GM13977 (cell line): ENCODE results near the gene FTO.

Experiments
- DNase-seq: peaks from one replicate; pipeline ENCODE4 v3.0.0; 2012; ENCODE audit warnings: low spot score
- in situ Hi-C: fragments of 300-500 bp; cut with MboI; formaldehyde crosslinking; loops from one replicate; pipeline ENCODE4 v1.12.0; 2022; ENCODE audit warnings: low sequenced_read_pairs, low pct_unique_long_range_greater_than_20kb, mixed read lengths, inconsistent platforms; ENCODE audit not compliant: unreplicated experiment
- TF ChIP-seq, protein P1 (sequence below): IDR thresholded peaks from 2 replicates; pipeline ENCODE4 v1.5.1; 2012; ENCODE audit warnings: mild to moderate bottlenecking, control low read depth; ENCODE audit not compliant: insufficient read depth; ENCODE audit errors: extremely low read depth, missing control alignments

Gene FTO

GRCh38 chr16:53809088-53809932 lies 105.4 kb downstream of the FTO start:
- in situ Hi-C loops = no loop called here
- TF ChIP-seq, protein P1, sequence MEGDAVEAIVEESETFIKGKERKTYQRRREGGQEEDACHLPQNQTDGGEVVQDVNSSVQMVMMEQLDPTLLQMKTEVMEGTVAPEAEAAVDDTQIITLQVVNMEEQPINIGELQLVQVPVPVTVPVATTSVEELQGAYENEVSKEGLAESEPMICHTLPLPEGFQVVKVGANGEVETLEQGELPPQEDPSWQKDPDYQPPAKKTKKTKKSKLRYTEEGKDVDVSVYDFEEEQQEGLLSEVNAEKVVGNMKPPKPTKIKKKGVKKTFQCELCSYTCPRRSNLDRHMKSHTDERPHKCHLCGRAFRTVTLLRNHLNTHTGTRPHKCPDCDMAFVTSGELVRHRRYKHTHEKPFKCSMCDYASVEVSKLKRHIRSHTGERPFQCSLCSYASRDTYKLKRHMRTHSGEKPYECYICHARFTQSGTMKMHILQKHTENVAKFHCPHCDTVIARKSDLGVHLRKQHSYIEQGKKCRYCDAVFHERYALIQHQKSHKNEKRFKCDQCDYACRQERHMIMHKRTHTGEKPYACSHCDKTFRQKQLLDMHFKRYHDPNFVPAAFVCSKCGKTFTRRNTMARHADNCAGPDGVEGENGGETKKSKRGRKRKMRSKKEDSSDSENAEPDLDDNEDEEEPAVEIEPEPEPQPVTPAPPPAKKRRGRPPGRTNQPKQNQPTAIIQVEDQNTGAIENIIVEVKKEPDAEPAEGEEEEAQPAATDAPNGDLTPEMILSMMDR = no peak
- DNase-seq = no peak

DNA sequence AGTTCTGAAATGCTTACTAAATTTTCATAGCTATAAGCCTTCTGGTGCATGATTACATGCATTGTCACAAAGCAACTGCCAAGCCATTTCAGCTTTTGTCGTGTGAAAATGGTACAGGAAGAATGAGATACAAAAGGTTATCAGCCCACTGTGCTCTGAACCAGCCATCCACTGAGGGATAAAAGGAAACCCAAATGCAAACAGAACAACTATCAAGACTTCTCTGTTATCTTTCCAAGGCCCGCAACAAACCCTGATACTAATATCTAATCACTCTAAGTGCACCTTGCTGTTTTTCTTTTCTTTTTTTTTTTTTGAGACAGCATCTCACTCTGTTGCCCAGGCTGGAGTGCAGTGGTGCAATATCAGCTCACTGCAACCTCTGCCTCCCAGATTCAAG lies 109.0 kb downstream of the FTO start:
- in situ Hi-C loops = no loop called here
- TF ChIP-seq, protein P1 = no peak
- no peak for DNase-seq

- in situ Hi-C loops = no loop called here
- TF ChIP-seq, protein P1 = no peak
- no peak for DNase-seq
These were observed 110.8 kb downstream of the FTO start for GRCh38 chr16:53814801-53815200.

GRCh38 chr16:53816211-53816836 lies 112.4 kb downstream of the FTO start:
- TF ChIP-seq, protein P1 = no peak
- in situ Hi-C loops = no loop called here
- no peak for DNase-seq

- DNase-seq = no peak
- in situ Hi-C loops = no loop called here
- TF ChIP-seq, protein P1 = no peak
These were observed 113.3 kb downstream of the FTO start for GRCh38 chr16:53817117-53817755.

- TF ChIP-seq, protein P1 = no peak
- in situ Hi-C loops = no loop called here
- no peak for DNase-seq
These were observed 114.0 kb downstream of the FTO start for GRCh38 chr16:53817812-53818550.
